Suprapubic skin (tissue), 3 donors: ENCODE data around the gene FBXO30.

ENCODE experiments used
- POLR2A ChIP-seq, 2 donors: fragments of 450-650 bp; IDR thresholded peaks; one replicate each; pipeline ENCODE4 v1.6.1; 2017; ENCODE audit warnings: antibody characterized with exemption in 2 of 2, mild to moderate bottlenecking in 2 of 2, moderate library complexity in 2 of 2
- TF ChIP-seq, protein P1 (sequence below), 2 donors: fragments of 200-600 bp in 1 of 2; fragments of 450-650 bp in 1 of 2; sonication (generic) in 1 of 2; IDR thresholded peaks; one replicate each; pipeline ENCODE4 v1.5.1; 2016 to 2019; ENCODE audit warnings: antibody characterized with exemption in 2 of 2, mild to moderate bottlenecking in 1 of 2, moderate library complexity in 1 of 2

- no peak for TF ChIP-seq POLR2A (IDR thresholded peaks at IDR 0.05)
- TF ChIP-seq, protein P1, sequence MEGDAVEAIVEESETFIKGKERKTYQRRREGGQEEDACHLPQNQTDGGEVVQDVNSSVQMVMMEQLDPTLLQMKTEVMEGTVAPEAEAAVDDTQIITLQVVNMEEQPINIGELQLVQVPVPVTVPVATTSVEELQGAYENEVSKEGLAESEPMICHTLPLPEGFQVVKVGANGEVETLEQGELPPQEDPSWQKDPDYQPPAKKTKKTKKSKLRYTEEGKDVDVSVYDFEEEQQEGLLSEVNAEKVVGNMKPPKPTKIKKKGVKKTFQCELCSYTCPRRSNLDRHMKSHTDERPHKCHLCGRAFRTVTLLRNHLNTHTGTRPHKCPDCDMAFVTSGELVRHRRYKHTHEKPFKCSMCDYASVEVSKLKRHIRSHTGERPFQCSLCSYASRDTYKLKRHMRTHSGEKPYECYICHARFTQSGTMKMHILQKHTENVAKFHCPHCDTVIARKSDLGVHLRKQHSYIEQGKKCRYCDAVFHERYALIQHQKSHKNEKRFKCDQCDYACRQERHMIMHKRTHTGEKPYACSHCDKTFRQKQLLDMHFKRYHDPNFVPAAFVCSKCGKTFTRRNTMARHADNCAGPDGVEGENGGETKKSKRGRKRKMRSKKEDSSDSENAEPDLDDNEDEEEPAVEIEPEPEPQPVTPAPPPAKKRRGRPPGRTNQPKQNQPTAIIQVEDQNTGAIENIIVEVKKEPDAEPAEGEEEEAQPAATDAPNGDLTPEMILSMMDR (IDR thresholded peaks at IDR 0.05): no peak
Observed at GRCh38 chr6:145755682-145756081, 58.9 kb downstream of the FBXO30 start.
